Mesenchymal stem cell (in vitro differentiated cells and primary cell): ENCODE data around the gene CST4.

Experiments used
- DNase-seq: peaks from one replicate; pipeline ENCODE4 v3.0.0-alpha.2; 2013
- H2AFZ ChIP-seq: one replicate; pipeline ENCODE4 v1.6.1; 2013; ENCODE audit warnings: low read depth, mild to moderate bottlenecking, control low read depth, inconsistent platforms, low read length, moderate library complexity
- H2AK5ac ChIP-seq: 2 replicates; pipeline ENCODE4 v1.6.1; 2013; ENCODE audit warnings: low read length, moderate library complexity, mild to moderate bottlenecking, inconsistent platforms; ENCODE audit not compliant: severe bottlenecking
- H2BK120ac ChIP-seq: one replicate; pipeline ENCODE4 v1.6.1; 2013; ENCODE audit warnings: low read depth, mild to moderate bottlenecking, inconsistent platforms, low read length, moderate library complexity
- H2BK12ac ChIP-seq, 2 experiments: one replicate each; pipeline ENCODE4 v1.6.1; 2013; ENCODE audit warnings: inconsistent platforms in 2 of 2, low read length in 2 of 2, mild to moderate bottlenecking in 2 of 2, moderate library complexity in 2 of 2, control low read depth in 1 of 2
- H2BK15ac ChIP-seq: one replicate; pipeline ENCODE4 v1.6.1; 2013; ENCODE audit warnings: mild to moderate bottlenecking, low read depth, inconsistent platforms; ENCODE audit not compliant: poor library complexity, severe bottlenecking
- H2BK5ac ChIP-seq: 2 replicates; pipeline ENCODE4 v1.6.1; 2013; ENCODE audit warnings: low read depth, mild to moderate bottlenecking, low read length, control low read depth, inconsistent platforms; ENCODE audit not compliant: poor library complexity, severe bottlenecking
- H3K14ac ChIP-seq, 2 experiments: one replicate each; pipeline ENCODE4 v1.6.1; 2013; ENCODE audit warnings: inconsistent platforms in 2 of 2, low read length in 2 of 2, control low read depth in 1 of 2, mild to moderate bottlenecking in 1 of 2, moderate library complexity in 1 of 2
- H3K18ac ChIP-seq, 2 experiments: one replicate each; pipeline ENCODE4 v1.6.1; 2013; ENCODE audit warnings: inconsistent platforms in 2 of 2, low read length in 2 of 2, control low read depth in 1 of 2, low read depth in 1 of 2, mild to moderate bottlenecking in 1 of 2
- H3K23ac ChIP-seq, 2 experiments: one replicate each; pipeline ENCODE4 v1.6.1; 2013; ENCODE audit warnings: inconsistent platforms in 2 of 2, low read length in 2 of 2, mild to moderate bottlenecking in 2 of 2, moderate library complexity in 2 of 2, control low read depth in 1 of 2
- H3K27ac ChIP-seq: 2 replicates; pipeline ENCODE4 v1.5.1; 2013; ENCODE audit warnings: mild to moderate bottlenecking, moderate library complexity, low read length, control low read depth, inconsistent platforms; ENCODE audit not compliant: poor library complexity, severe bottlenecking
- H3K27me3 ChIP-seq, 2 experiments: 2 replicates each; pipeline versions ENCODE4 v1.6.1 to v1.7.0; 2013; ENCODE audit warnings: low read length in 2 of 2, mild to moderate bottlenecking in 2 of 2, moderate library complexity in 2 of 2, control low read depth in 1 of 2, inconsistent platforms in 1 of 2; ENCODE audit not compliant: control insufficient read depth in 1 of 2, insufficient read depth in 1 of 2
- H3K36me3 ChIP-seq, 2 experiments: 2 replicates each; pipeline versions ENCODE4 v1.6.1 to v1.7.0; 2013; ENCODE audit warnings: low read length in 2 of 2, control low read depth in 1 of 2, inconsistent platforms in 1 of 2, low read depth in 1 of 2, mild to moderate bottlenecking in 1 of 2; ENCODE audit not compliant: insufficient read depth in 2 of 2, control insufficient read depth in 1 of 2
- H3K4ac ChIP-seq, 2 experiments: one replicate each; pipeline ENCODE4 v1.6.1; 2013; ENCODE audit warnings: inconsistent platforms in 2 of 2, low read length in 2 of 2, mild to moderate bottlenecking in 2 of 2, moderate library complexity in 2 of 2, control low read depth in 1 of 2, low read depth in 1 of 2
- H3K4me1 ChIP-seq: 2 replicates; pipeline ENCODE4 v1.6.1; 2013; ENCODE audit warnings: low read depth, low read length, control low read depth; ENCODE audit not compliant: control insufficient read depth, insufficient read depth
- H3K4me2 ChIP-seq: 2 replicates; pipeline ENCODE4 v1.6.1; 2013; ENCODE audit warnings: low read length, mild to moderate bottlenecking, inconsistent platforms; ENCODE audit not compliant: poor library complexity, severe bottlenecking
- H3K4me3 ChIP-seq, 2 experiments: 2 replicates each; pipeline versions ENCODE4 v1.5.1 to v1.7.0; 2013; ENCODE audit warnings: low read length in 2 of 2, mild to moderate bottlenecking in 2 of 2, control low read depth in 1 of 2, low read depth in 1 of 2; ENCODE audit not compliant: insufficient read depth in 1 of 2
- H3K79me1 ChIP-seq: replicated peaks from 2 replicates; pipeline ENCODE4 v1.6.1; 2013; ENCODE audit warnings: mild to moderate bottlenecking, control low read depth, low read length, inconsistent platforms; ENCODE audit not compliant: poor library complexity, severe bottlenecking
- H3K9ac ChIP-seq: 2 replicates; pipeline ENCODE4 v1.7.0; 2013; ENCODE audit warnings: mild to moderate bottlenecking, low read length, moderate library complexity
- H3K9me3 ChIP-seq: 2 replicates; pipeline ENCODE4 v1.7.0; 2013; ENCODE audit warnings: mild to moderate bottlenecking, low read length; ENCODE audit not compliant: control insufficient read depth
- H4K8ac ChIP-seq: one replicate; pipeline ENCODE4 v1.6.1; 2013; ENCODE audit warnings: inconsistent platforms, mild to moderate bottlenecking, low read length, moderate library complexity
- H4K91ac ChIP-seq: one replicate; pipeline ENCODE4 v1.6.1; 2013; ENCODE audit warnings: mild to moderate bottlenecking, low read length, inconsistent platforms
- WGBS: methylation state at CpG from one replicate; pipeline ENCODE4 v1.1.7; 2013; ENCODE audit warnings: mixed read lengths; 5-methylcytosine and 5-hydroxymethylcytosine counted together

The CST4 gene

DNA sequence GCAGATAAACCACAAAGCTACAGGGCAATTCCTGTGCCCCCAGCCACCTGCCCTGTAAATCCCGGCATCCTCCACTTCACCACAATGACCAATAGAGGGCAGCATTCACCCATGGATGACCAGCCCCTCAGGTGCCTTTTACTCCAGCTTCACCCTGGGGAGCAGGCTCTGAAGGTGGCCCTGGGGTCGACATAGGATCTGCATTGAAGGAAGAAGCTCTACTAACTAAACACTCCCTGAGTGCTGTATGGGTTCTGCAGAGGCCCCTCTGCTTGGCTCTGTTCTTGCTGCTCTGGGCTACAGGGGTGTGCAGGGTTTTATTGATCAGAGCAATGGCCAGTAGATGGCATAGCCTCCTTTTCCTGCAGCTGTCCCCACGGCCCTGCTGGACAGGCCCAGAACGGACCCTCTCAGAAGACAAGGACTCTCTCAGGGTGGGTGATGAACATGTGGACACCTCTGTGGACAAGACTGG, 20.3 kb downstream of the CST4 start:
- Histone ChIP-seq H3K9me3 (no peaks in the 10 kb centered on the region), H3K27ac (no peak overlapping the region)

DNA sequence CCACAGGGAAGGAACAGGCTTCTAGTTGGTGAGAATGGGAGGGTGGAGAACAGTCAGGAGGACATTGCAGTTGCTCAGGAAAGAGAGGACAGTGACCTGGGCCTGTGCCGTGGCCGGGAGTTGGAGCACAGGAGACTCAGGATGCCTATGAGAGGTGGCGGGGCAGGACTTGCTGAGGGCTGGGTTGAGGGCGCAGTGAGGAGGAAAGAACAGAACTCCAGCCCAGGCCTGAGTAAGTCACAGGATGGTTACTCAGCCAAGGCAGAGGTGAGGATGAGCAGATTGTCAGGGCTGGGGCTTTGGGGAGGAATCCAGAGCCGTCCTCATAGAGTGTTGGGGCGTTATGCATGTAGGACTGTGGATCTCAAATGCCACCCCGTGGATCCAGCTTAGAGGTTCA, 21.2 kb downstream of the CST4 start:
- Histone ChIP-seq H3K79me1 (no peaks in the 10 kb centered on the region), H2AFZ (no peak overlapping the region), H3K9ac (no peak overlapping the region), H2BK12ac (no peak overlapping the region), H4K91ac (no peak overlapping the region), H3K36me3 (no peaks in the 10 kb centered on the region), H3K4me1 (peaks cover 6% of the 10 kb centered on the region), H3K4me2 (no peak overlapping the region), H2BK5ac (no peak overlapping the region), H4K8ac (no peak overlapping the region), H3K27ac (no peak overlapping the region), H3K4me3 (no peak overlapping the region), H2AK5ac (no peak overlapping the region), H3K9me3 (no peaks in the 10 kb centered on the region), H2BK120ac (no peak overlapping the region), H3K18ac (no peak overlapping the region), H3K4ac (no peak overlapping the region), H3K27me3 (peaks cover 0 to 11% of the 10 kb centered on the region in 2 experiments), H2BK15ac (no peak overlapping the region), H3K14ac (no peak overlapping the region), H3K23ac (no peak overlapping the region)
- WGBS = 87% methylated on average over 7 of the region's 7 CpGs
- no peak for DNase-seq

More for the DNA sequence above, 20.3 kb downstream of the CST4 start:
- Histone ChIP-seq H3K4me2 (no peak overlapping the region), H3K23ac (no peak overlapping the region), H3K14ac (no peak overlapping the region), H2BK120ac (no peak overlapping the region), H3K4me3 (no peak overlapping the region), H3K36me3 (no peaks in the 10 kb centered on the region), H3K18ac (no peak overlapping the region), H3K4me1 (peaks cover 6% of the 10 kb centered on the region), H4K91ac (no peak overlapping the region), H3K79me1 (no peaks in the 10 kb centered on the region), H2BK5ac (no peak overlapping the region), H2AFZ (no peak overlapping the region), H3K9ac (no peak overlapping the region), H2BK12ac (no peak overlapping the region), H3K27me3 (peaks cover 0 to 11% of the 10 kb centered on the region in 2 experiments), H4K8ac (no peak overlapping the region), H3K4ac (no peak overlapping the region), H2AK5ac (no peak overlapping the region), H2BK15ac (no peak overlapping the region)
- 3% methylated on average over 4 of the region's 4 CpGs for WGBS
- peak; percentile 72 for DNase-seq

DNA sequence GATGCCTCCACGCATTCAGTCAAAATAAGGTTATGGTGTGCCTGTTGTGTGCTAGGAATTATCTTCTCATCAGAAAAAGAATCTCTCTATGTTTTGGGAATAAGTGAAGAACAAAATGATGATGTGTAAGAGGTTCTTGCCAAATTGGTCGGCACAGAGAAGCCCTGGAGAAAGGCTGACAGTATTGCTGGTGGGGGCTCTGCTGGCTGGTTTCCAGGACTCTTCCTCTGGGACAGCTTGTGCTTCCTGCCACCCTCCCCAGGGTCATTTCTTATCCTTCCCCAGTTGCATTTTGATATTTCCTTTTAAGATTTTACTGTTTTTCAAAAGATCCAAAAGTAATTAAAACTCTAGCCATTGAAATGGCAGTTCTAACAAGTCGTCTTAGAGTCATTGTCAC, 22.1 kb downstream of the CST4 start:
- Histone ChIP-seq H3K23ac (no peak overlapping the region), H3K4me3 (no peak overlapping the region), H3K27ac (no peak overlapping the region), H2BK5ac (no peak overlapping the region), H2BK120ac (no peak overlapping the region), H4K8ac (no peak overlapping the region), H3K4ac (no peak overlapping the region), H2BK12ac (no peak overlapping the region), H3K27me3 (peaks cover 0 to 11% of the 10 kb centered on the region in 2 experiments), H3K79me1 (no peaks in the 10 kb centered on the region), H2BK15ac (no peak overlapping the region), H3K14ac (no peak overlapping the region), H3K4me2 (no peak overlapping the region), H4K91ac (no peak overlapping the region), H3K18ac (no peak overlapping the region), H2AK5ac (no peak overlapping the region), H3K4me1 (peaks cover 12% of the 10 kb centered on the region), H3K36me3 (no peaks in the 10 kb centered on the region), H2AFZ (no peak overlapping the region), H3K9me3 (no peaks in the 10 kb centered on the region), H3K9ac (no peak overlapping the region)
- DNase-seq = no peak
- WGBS = 72% methylated on average over 3 of the region's 3 CpGs

DNA sequence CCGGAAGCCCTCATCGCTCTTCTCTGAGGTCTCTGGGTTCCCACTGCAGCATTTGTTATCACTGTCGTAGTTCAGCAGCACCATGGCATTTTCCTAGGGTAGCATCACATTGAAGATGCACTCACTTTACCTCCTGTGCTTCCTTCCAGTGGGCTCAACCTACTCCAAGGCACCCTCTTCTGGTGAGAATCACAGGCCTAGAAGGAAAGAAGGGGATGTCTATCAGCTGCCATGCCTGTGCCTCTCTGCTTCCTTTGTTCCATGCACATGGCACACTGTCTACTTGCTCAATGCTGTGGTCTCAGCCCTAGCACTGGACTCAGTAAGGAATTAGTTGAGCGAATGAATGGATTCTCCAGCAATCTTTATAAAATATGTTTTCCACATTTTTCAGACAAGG, 22.6 kb downstream of the CST4 start:
- H3K4ac ChIP-seq = no peak overlapping the region
- WGBS = 94% methylated on average over 4 of the region's 4 CpGs
- no peaks in the 10 kb centered on the region for H3K79me1 ChIP-seq
- H3K23ac ChIP-seq = no peak overlapping the region
- no peaks in the 10 kb centered on the region for H3K9me3 ChIP-seq
- no peak overlapping the region for H2AK5ac ChIP-seq
- no peak overlapping the region for H3K27ac ChIP-seq
- no peak overlapping the region for H4K91ac ChIP-seq
- H3K18ac ChIP-seq = no peak overlapping the region
- no peaks in the 10 kb centered on the region for H3K36me3 ChIP-seq
- H2BK15ac ChIP-seq = no peak overlapping the region
- no peak overlapping the region for H2BK5ac ChIP-seq
- H3K4me2 ChIP-seq = no peak overlapping the region
- no peak overlapping the region for H3K4me3 ChIP-seq
- H4K8ac ChIP-seq = no peak overlapping the region
- peaks cover 13% of the 10 kb centered on the region for H3K4me1 ChIP-seq
- peak; percentile 18 for DNase-seq
- H2BK120ac ChIP-seq = no peak overlapping the region
- H3K27me3 ChIP-seq = peaks cover 0 to 11% of the 10 kb centered on the region in 2 experiments
- H2BK12ac ChIP-seq = no peak overlapping the region
- H2AFZ ChIP-seq = no peak overlapping the region
- no peak overlapping the region for H3K9ac ChIP-seq
- H3K14ac ChIP-seq = no peak overlapping the region
